Esophagus muscularis mucosa (tissue), 4 donors: ENCODE measurements around the gene ZBTB5. TPM values are rescaled to one million over a fixed set of nuclear protein-coding genes. Genes with fewer than 3 reads are reported as not detected.
"Not testable (repeated sequence)": the region's sequence is repeated elsewhere in the genome, so short reads cannot be mapped to it uniquely, and the experiment has no call there.

Source experiments
- DNase-seq: peaks from one replicate; pipeline ENCODE4 v3.0.0-alpha.2; 2017; ENCODE audit errors: extremely low spot score
- H3K27ac ChIP-seq, 4 donors: fragments of 200-600 bp; sonication (generic); replicated peaks in 1 of 4; 1 replicate in 3 of 4; 2 replicates in 1 of 4; pipeline ENCODE4 v1.5.1; 2016 to 2019; ENCODE audit warnings: mild to moderate bottlenecking in 1 of 4
- H3K27me3 ChIP-seq, 4 donors: fragments of 200-600 bp; sonication (generic); one replicate each; pipeline versions ENCODE4 v1.5.1 to v1.6.0; 2016 to 2019
- H3K36me3 ChIP-seq, 4 donors: fragments of 200-600 bp; sonication (generic); one replicate each; pipeline ENCODE4 v1.5.1; 2016 to 2019
- H3K4me1 ChIP-seq, 4 donors: fragments of 200-600 bp; sonication (generic); one replicate each; pipeline ENCODE4 v1.5.1; 2016 to 2019
- H3K4me3 ChIP-seq, 4 donors: fragments of 200-600 bp; sonication (generic); 1 replicate in 2 of 4; 2 replicates in 2 of 4; pipeline ENCODE4 v1.5.1; 2016 to 2019; ENCODE audit warnings: mild to moderate bottlenecking in 4 of 4, moderate library complexity in 1 of 4
- H3K9me3 ChIP-seq, 4 donors: fragments of 200-600 bp; sonication (generic); 1 replicate in 3 of 4; 2 replicates in 1 of 4; pipeline ENCODE4 v1.5.1; 2016 to 2019
- CTCF ChIP-seq, 3 experiments: fragments of 200-600 bp in 2 of 3; fragments of 450-650 bp in 1 of 3; sonication (generic) in 2 of 3; IDR thresholded peaks; one replicate each; pipeline ENCODE4 v1.5.1; 2017 to 2019; ENCODE audit warnings: antibody characterized with exemption in 3 of 3, mild to moderate bottlenecking in 2 of 3, moderate library complexity in 1 of 3
- EP300 ChIP-seq: sonication (generic); formaldehyde crosslinking; IDR thresholded peaks from one replicate; pipeline ENCODE4 v1.6.1; 2017; ENCODE audit warnings: antibody characterized with exemption
- POLR2A ChIP-seq: fragments of 450-650 bp; IDR thresholded peaks from one replicate; pipeline ENCODE4 v1.6.1; 2017; ENCODE audit warnings: antibody characterized with exemption, moderate library complexity, mild to moderate bottlenecking, low read depth
- POLR2AphosphoS5 ChIP-seq, 2 donors: sonication (generic); formaldehyde crosslinking; IDR thresholded peaks; one replicate each; pipeline ENCODE4 v1.6.1; 2017; ENCODE audit warnings: antibody characterized with exemption in 2 of 2
- WGBS: methylation state at CpG from one replicate; pipeline ENCODE4 v1.1.5; 2018; 5-methylcytosine and 5-hydroxymethylcytosine counted together
- intact Hi-C: fragments of 100-400 bp; cut with DNase I; formaldehyde crosslinking; loops from one replicate; pipeline ENCODE4 v1.15.1; 2023
- total RNA-seq, 4 donors: library from RNA; depleted of rRNA; stranded (reverse); fragments of >200 nt; gene quantifications; one replicate each; pipeline versions ENCODE4 v1.1.0 to v1.2.1, GENCODE V29; 2016

ZBTB5 gene
- total RNA-seq, 4 donors from 2014 or later, result 9.6 to 20.4 (median 12.6) TPM

GRCh38 chr9:37511016-37512010 lies 46.1 kb upstream of the ZBTB5 start:
- DNase-seq, result no peak
- Histone ChIP-seq H3K27ac (no peak overlapping the region), H3K27me3 (no peaks in the 10 kb centered on the region), H3K36me3 (peaks cover 0 to 68% (median 47%) of the 10 kb centered on the region in 4 donors), H3K9me3 (no peaks in the 10 kb centered on the region), H3K4me3 (no peak overlapping the region), H3K4me1 (no peaks in the 10 kb centered on the region)
- peak in 1 of 3 experiments; percentile 27 for TF ChIP-seq CTCF (IDR thresholded peaks at IDR 0.05)
- no peak for TF ChIP-seq POLR2AphosphoS5 (IDR thresholded peaks at IDR 0.05)
- intact Hi-C loops, result no loop called here
- WGBS, result 88% methylated on average over 10 of the region's 15 CpGs

GRCh38 chr9:37510053-37510452 lies 44.8 kb upstream of the ZBTB5 start:
- 90% methylated on average over 5 of the region's 5 CpGs for WGBS
- H3K27me3 ChIP-seq, DNase-seq, H3K9me3 ChIP-seq, H3K4me1 ChIP-seq, intact Hi-C loops, H3K27ac ChIP-seq, H3K4me3 ChIP-seq: not testable (repeated sequence)
- peaks cover 5 to 67% (median 40%) of the 10 kb centered on the region in 4 donors for H3K36me3 ChIP-seq

GRCh38 chr9:37509536-37509935 lies 44.3 kb upstream of the ZBTB5 start:
- intact Hi-C loops, result no loop called here
- no peak overlapping the region for H3K4me3 ChIP-seq
- TF ChIP-seq POLR2AphosphoS5 (IDR thresholded peaks at IDR 0.05), result no peak
- TF ChIP-seq POLR2A, result no peak
- no peak for TF ChIP-seq CTCF (IDR thresholded peaks at IDR 0.05)
- H3K9me3 ChIP-seq, result no peaks in the 10 kb centered on the region
- no peak overlapping the region for H3K27ac ChIP-seq
- H3K4me1 ChIP-seq, result no peaks in the 10 kb centered on the region
- 88% methylated on average over 7 of the region's 7 CpGs for WGBS
- H3K27me3 ChIP-seq, result no peaks in the 10 kb centered on the region
- H3K36me3 ChIP-seq, result peaks cover 5 to 67% (median 43%) of the 10 kb centered on the region in 4 donors
- no peak for DNase-seq

- H3K4me3 ChIP-seq, result no peak overlapping the region
- no peaks in the 10 kb centered on the region for H3K9me3 ChIP-seq
- DNase-seq, result no peak
- H3K27ac ChIP-seq, result no peak overlapping the region
- peaks cover 5 to 71% (median 49%) of the 10 kb centered on the region in 4 donors for H3K36me3 ChIP-seq
- no peaks in the 10 kb centered on the region for H3K4me1 ChIP-seq
- no peaks in the 10 kb centered on the region for H3K27me3 ChIP-seq
- intact Hi-C loops, result no loop called here
- WGBS, result 91% methylated on average over 3 of the region's 3 CpGs
- TF ChIP-seq POLR2AphosphoS5 (IDR thresholded peaks at IDR 0.05) (no peak), POLR2A (no peak), EP300 (no peak), CTCF (IDR thresholded peaks at IDR 0.05) (peak in 1 of 3 experiments; percentile 12)
Measured at GRCh38 chr9:37508834-37509206, 43.6 kb upstream of the ZBTB5 start.

- Histone ChIP-seq H3K27me3 (no peaks in the 10 kb centered on the region), H3K36me3 (peaks cover 10 to 76% (median 54%) of the 10 kb centered on the region in 4 donors), H3K4me3 (no peak overlapping the region), H3K27ac (no peak overlapping the region), H3K4me1 (no peaks in the 10 kb centered on the region), H3K9me3 (no peaks in the 10 kb centered on the region)
- DNase-seq, result no peak
- intact Hi-C loops, result no loop called here
- TF ChIP-seq CTCF (IDR thresholded peaks at IDR 0.05) (no peak), POLR2AphosphoS5 (IDR thresholded peaks at IDR 0.05) (no peak), EP300 (no peak), POLR2A (no peak)
- WGBS, result 83% methylated on average over 5 of the region's 5 CpGs
Measured at GRCh38 chr9:37508135-37508833, 43.0 kb upstream of the ZBTB5 start.
